Skeletal muscle tissue (tissue), 4 donors: ENCODE results near the gene ESR2. TPM values are rescaled to one million over a fixed set of nuclear protein-coding genes. Genes with fewer than 3 reads are reported as not detected.

Experiments used
- H3K27ac ChIP-seq: one replicate; pipeline ENCODE4 v1.7.0; 2013; ENCODE audit warnings: mild to moderate bottlenecking, low read depth, low read length, inconsistent platforms
- H3K27me3 ChIP-seq, 3 donors: one replicate each; pipeline ENCODE4 v1.7.0; 2013; ENCODE audit warnings: low read length in 3 of 3; ENCODE audit not compliant: control insufficient read depth in 3 of 3, insufficient read depth in 3 of 3
- H3K36me3 ChIP-seq, 3 donors: one replicate each; pipeline ENCODE4 v1.7.0; 2013; ENCODE audit warnings: low read length in 3 of 3; ENCODE audit not compliant: control insufficient read depth in 3 of 3, insufficient read depth in 3 of 3
- H3K4me1 ChIP-seq, 3 donors: one replicate each; pipeline ENCODE4 v1.7.0; 2013; ENCODE audit warnings: low read length in 3 of 3, mild to moderate bottlenecking in 3 of 3; ENCODE audit not compliant: control insufficient read depth in 3 of 3, insufficient read depth in 3 of 3
- H3K4me3 ChIP-seq, 3 donors: one replicate each; pipeline ENCODE4 v1.7.0; 2013; ENCODE audit warnings: low read length in 3 of 3
- H3K9ac ChIP-seq, 3 donors: one replicate each; pipeline ENCODE4 v1.7.0; 2013; ENCODE audit warnings: low read length in 3 of 3, mild to moderate bottlenecking in 3 of 3, moderate library complexity in 2 of 3, low read depth in 1 of 3
- H3K9me3 ChIP-seq, 3 donors: one replicate each; pipeline ENCODE4 v1.7.0; 2013; ENCODE audit warnings: low read length in 3 of 3; ENCODE audit not compliant: control insufficient read depth in 3 of 3
- total RNA-seq: library from RNA; depleted of rRNA; stranded (reverse); fragments of >200 nt; gene quantifications from one replicate; pipeline ENCODE4 v1.2.3, GENCODE V29; 2014
- donor health status: Osteomylitis.

Gene ESR2
- total RNA-seq, 1 donor from 2014 or later: 1.0 TPM

DNA sequence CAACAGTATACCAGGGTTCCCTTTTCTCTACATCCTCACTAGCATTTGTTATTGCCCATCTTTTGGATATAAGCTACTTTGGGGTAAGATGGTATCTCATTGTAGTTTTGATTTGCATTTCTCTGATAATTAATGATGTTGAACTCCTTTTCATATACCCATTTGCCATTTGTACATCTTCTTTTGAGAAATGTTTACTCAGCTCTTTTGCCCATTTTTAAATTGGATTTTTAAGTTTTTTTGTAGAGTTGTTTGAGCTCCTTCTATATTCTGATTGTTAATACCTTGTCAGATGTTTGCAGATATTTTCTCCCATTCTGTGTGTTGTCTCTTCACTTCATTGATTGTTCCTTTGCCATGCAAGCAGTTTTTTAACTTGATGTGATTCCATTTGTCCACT, 22.2 kb downstream of the ESR2 start:
- H3K4me1 ChIP-seq: no peaks in the 10 kb centered on the region
- no peaks in the 10 kb centered on the region for H3K36me3 ChIP-seq

DNA sequence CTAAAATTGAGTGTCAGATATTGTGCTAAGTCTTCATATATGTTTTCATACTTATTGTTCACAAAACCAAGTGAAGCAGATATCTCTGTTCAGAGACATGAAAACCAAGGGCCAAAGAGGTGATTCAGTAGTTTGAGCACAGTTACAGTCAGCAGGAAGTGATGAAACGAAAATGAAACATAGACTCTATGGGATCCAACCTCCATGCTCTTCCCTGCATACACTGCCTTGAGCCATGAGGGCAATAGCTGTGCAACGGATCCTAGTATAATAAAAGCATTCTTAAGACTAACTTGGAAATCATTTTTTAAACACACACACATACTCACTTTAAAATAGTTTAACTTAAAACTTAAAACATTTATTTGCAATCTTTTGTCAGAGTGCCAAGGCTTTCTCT, 27.9 kb downstream of the ESR2 start:
- H3K27me3 ChIP-seq: no peaks in the 10 kb centered on the region
- no peaks in the 10 kb centered on the region for H3K9me3 ChIP-seq
- H3K27ac ChIP-seq: no peak overlapping the region
- no peak overlapping the region for H3K4me3 ChIP-seq
- H3K9ac ChIP-seq: no peak overlapping the region
- H3K36me3 ChIP-seq: no peaks in the 10 kb centered on the region
- no peaks in the 10 kb centered on the region for H3K4me1 ChIP-seq

More for the DNA sequence above, 22.2 kb downstream of the ESR2 start:
- Histone ChIP-seq H3K27me3 (no peaks in the 10 kb centered on the region), H3K4me3 (no peak overlapping the region), H3K9me3 (no peaks in the 10 kb centered on the region), H3K27ac (no peak overlapping the region), H3K9ac (no peak overlapping the region)

DNA sequence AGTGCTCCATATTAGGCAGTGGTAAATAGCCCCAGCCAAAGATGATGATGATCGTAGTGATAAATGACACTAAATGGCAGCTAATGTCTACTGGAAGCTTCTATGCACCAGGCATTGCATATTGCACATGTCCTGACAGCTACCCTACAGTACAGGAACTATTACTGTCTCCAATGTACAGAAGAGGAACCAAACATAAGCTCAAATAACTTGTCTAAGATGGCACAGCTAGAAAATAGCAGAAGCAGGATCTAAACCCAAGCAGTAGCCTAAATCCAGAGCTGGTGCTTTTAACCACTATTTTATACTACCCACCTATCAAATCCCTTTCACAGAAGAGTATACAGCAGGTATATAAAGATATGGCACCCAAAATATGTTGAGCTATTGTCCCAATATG, 28.9 kb downstream of the ESR2 start:
- no peak overlapping the region for H3K4me3 ChIP-seq
- no peaks in the 10 kb centered on the region for H3K9me3 ChIP-seq
- no peaks in the 10 kb centered on the region for H3K4me1 ChIP-seq
- H3K9ac ChIP-seq: no peak overlapping the region
- H3K36me3 ChIP-seq: no peaks in the 10 kb centered on the region
- no peaks in the 10 kb centered on the region for H3K27me3 ChIP-seq
- H3K27ac ChIP-seq: no peak overlapping the region

DNA sequence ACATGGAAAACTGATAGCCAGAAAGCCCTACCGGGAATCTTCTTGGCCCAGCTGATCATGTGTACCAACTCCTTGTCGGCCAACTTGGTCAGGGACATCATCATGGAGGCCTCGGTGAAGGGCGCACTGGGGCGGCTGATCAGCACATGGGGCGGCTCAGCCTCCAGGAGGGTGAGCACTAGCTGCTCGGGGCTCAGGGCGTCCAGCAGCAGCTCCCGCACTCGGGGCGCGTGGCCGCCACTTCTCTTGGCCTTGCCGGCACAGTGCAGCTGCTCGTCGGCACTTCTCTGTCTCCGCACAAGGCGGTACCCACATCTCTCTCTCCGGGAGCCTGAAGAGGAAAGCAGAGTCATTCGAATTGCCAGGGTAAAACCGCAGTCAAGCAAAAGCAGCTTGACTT, 33.8 kb downstream of the ESR2 start:
- no peaks in the 10 kb centered on the region for H3K9me3 ChIP-seq
- no peaks in the 10 kb centered on the region for H3K36me3 ChIP-seq
- no peak overlapping the region for H3K27ac ChIP-seq
- H3K9ac ChIP-seq: no peak overlapping the region
- H3K4me3 ChIP-seq: no peak overlapping the region
- H3K27me3 ChIP-seq: no peaks in the 10 kb centered on the region
- no peaks in the 10 kb centered on the region for H3K4me1 ChIP-seq

DNA sequence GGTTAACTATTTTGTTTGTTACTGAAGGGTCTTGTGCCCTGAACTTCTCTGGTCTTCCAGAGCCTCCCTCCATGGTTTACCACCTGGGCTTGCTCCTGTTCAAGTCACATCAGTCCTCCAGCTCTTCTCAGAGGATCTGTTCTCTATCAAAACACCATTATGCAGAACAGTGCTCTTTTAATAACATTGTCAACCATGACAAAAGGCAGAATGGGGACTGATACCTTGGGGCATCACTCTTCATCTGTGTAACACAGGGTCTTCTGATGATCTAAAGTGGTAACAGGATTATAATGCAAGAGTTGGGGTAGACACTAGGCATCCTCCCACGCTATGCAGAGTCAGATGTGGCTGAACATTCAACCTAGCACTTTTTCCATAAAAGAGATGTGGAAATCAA, 38.4 kb downstream of the ESR2 start:
- Histone ChIP-seq H3K27me3 (no peaks in the 10 kb centered on the region), H3K9ac (no peak overlapping the region), H3K4me1 (no peaks in the 10 kb centered on the region), H3K27ac (no peak overlapping the region), H3K4me3 (no peak overlapping the region), H3K36me3 (no peaks in the 10 kb centered on the region), H3K9me3 (no peaks in the 10 kb centered on the region)

DNA sequence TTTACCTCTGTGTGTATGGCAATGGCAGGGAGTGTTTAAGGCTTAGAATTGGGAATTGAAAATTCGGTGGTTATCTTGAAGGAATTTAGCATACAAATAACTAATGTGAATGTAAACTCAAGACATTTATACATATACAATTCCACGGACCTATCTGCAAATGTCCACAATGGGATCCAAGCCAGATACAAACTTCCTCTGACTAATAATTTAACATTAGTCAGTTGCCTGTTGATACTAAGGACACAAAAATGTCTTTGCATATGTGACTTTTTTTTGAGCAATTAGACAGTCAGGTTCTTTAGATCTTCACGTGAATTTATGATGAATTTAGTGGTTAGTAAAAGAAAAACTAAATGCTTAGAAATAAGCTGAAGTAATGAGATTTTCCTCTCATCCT, 40.5 kb downstream of the ESR2 start:
- Histone ChIP-seq H3K9me3 (no peaks in the 10 kb centered on the region), H3K36me3 (no peaks in the 10 kb centered on the region), H3K4me3 (no peak overlapping the region), H3K27me3 (no peaks in the 10 kb centered on the region), H3K9ac (no peak overlapping the region), H3K4me1 (no peaks in the 10 kb centered on the region), H3K27ac (no peak overlapping the region)

DNA sequence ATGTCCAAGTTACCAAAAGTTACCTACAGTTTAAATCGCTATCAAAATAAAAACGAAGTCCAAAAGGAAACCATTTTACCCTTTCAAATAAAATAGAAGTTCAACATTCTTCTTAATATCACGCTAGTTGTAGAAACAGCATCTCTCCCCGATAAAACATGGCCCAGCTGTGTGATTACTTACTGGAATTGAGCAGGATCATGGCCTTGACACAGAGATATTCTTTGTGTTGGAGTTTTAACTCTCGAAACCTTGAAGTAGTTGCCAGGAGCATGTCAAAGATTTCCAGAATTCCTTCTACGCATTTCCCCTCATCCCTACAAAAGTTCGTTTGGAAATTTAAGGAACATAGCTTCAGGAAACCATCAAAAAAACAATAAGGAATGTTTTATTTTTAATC, 44.8 kb downstream of the ESR2 start:
- H3K27me3 ChIP-seq: no peaks in the 10 kb centered on the region
- no peaks in the 10 kb centered on the region for H3K4me1 ChIP-seq
- H3K36me3 ChIP-seq: no peaks in the 10 kb centered on the region
- H3K9ac ChIP-seq: no peak overlapping the region
- H3K4me3 ChIP-seq: no peak overlapping the region
- no peaks in the 10 kb centered on the region for H3K9me3 ChIP-seq
- no peak overlapping the region for H3K27ac ChIP-seq

DNA sequence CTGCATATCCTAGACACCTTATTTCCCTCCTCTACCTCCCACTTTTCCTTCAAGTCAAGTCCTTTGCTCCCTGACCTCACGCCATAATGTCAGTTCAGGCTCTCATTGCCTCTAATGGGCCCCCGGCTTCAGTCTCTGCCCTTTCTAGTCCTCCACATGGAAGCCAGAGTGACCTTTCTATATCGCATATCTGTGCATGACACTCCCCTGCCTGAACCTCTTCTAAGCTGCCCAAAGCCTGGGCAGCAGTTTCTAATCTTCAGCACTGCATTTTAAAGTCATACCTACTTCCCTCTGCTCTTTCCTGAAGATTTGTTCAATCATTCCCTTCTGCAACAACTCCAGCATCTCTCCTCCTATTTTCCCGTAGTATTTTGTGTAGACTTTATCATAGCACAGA, 45.5 kb downstream of the ESR2 start:
- no peak overlapping the region for H3K9ac ChIP-seq
- no peaks in the 10 kb centered on the region for H3K27me3 ChIP-seq
- no peak overlapping the region for H3K27ac ChIP-seq
- H3K4me3 ChIP-seq: no peak overlapping the region
- no peaks in the 10 kb centered on the region for H3K36me3 ChIP-seq
- no peaks in the 10 kb centered on the region for H3K4me1 ChIP-seq
- no peaks in the 10 kb centered on the region for H3K9me3 ChIP-seq

DNA sequence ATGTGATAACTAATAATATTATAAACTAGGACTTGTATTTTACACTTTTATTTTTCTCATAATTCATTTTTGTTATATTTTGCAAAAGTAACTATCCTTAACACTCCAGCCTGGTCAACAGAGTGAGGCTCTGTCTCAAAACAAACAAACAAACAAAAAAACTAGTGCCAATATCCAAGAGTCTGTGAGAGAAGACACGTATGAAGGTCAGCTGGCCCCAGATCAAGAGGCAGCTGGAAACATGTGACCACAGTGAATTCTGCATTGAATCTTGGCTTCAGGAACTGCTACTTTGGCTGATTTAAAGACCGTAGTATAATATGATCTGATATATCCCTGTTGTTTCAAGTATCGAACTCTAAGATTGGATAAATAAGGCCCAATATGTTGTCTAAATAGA, 47.0 kb downstream of the ESR2 start:
- Histone ChIP-seq H3K4me1 (no peaks in the 10 kb centered on the region), H3K9ac (no peak overlapping the region), H3K4me3 (no peak overlapping the region), H3K36me3 (no peaks in the 10 kb centered on the region), H3K27ac (no peak overlapping the region), H3K27me3 (no peaks in the 10 kb centered on the region), H3K9me3 (no peaks in the 10 kb centered on the region)

DNA sequence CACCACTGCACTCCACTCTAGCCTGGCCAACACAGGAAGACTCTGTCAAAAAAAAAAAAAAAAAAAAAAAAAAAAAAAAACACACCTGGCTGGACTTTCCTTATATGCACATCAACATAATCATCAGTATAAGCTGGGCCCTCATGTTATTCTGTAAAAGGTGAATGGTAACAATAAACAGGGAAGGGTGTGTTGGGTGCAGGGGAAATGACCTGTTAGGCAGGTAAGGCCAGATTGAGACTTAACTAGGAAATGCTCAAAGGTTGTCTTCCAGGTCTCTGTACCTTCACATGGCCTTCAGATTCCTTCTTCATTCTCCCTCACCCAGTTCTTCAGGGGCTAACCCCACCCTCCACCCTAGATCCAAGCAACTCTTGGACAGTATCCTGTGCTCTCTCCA, 47.5 kb downstream of the ESR2 start:
- no peaks in the 10 kb centered on the region for H3K4me1 ChIP-seq
- H3K4me3 ChIP-seq: no peak overlapping the region
- H3K9me3 ChIP-seq: no peaks in the 10 kb centered on the region
- no peaks in the 10 kb centered on the region for H3K36me3 ChIP-seq
- H3K27ac ChIP-seq: no peak overlapping the region
- H3K27me3 ChIP-seq: no peaks in the 10 kb centered on the region
- no peak overlapping the region for H3K9ac ChIP-seq

DNA sequence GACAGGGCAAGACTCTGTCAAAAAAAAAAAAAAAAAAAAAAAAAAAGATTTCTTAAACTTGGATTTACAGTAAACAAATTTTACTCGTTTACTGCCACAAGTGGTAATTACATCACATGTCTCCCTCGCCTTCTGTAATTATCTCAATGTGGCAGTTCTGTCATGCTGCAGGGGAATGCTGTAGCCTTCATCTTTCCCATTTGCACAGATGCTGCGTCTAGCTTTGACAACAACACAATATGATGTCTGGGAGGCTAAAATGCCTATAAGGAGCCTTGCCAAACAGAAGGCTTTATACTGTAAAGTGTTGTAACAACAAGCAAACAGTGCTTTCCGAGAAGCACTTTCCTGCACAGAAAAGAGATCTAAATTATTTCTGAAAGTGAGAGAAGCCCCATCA, 48.7 kb downstream of the ESR2 start:
- no peaks in the 10 kb centered on the region for H3K9me3 ChIP-seq
- H3K27ac ChIP-seq: no peak overlapping the region
- no peaks in the 10 kb centered on the region for H3K4me1 ChIP-seq
- no peak overlapping the region for H3K9ac ChIP-seq
- no peaks in the 10 kb centered on the region for H3K36me3 ChIP-seq
- no peak overlapping the region for H3K4me3 ChIP-seq
- no peaks in the 10 kb centered on the region for H3K27me3 ChIP-seq
